Measurements from ENCODE around the gene TM9SF1. TPM values are rescaled to one million over a fixed set of nuclear protein-coding genes. Genes with fewer than 3 reads are reported as not detected.

TM9SF1 gene
- total and polyA plus RNA-seq, 2 of the 13 experiments (the other 11 are each of a cell fraction or from before 2014, with no cell fraction given), result 83.2 to 110 TPM

DNA sequence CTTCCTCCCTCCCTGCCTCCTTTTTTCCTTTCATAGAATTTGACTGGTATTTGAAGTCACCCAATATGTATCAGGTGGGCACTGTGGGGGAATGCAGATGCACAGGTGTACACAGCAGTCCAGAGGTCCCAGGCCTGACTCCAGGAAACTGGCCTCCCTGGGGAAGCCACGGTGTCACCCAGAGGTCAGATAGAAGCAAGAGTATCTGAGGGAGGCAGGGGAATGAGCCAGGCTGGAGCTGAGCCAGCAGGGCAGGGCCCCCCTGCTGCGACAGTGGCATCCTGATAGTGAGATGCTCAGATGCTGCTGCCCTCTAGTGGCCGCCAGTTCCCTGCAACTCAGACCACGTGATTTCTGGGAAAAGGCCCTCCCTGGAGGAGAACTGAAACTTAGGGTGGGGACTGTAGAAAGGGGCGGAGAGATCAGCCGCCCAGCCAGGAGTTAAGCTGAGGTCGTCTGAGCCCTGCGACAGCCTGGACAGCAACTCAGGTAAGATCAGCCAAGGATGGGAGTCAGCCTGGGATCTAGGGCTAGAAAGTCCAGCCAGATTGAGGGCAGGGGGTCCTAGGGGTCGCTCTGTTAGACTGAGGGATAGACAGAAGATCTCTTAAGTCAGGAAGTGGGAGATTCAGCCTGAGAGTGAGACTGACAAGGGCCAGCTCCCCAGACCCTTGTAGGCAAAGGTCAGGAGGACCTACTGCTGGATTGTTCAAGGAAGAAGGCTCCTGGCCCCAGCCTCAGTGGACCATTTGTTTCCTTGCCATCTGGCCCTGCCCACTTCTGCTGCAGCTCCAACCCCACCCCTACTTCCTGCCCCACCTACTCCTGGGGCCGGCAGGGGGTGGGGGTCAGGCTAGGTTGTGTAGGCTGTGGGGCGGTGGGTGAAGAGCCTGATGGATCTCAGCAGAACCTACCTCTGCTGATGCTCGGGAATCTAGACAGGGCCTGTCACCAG is 34.1 kb downstream of the TM9SF1 start, which contains the start of gene IRF9 (continued):
- TF ChIP-seq ASH2L (IDR thresholded peaks at IDR 0.05; ENCODE audit: insufficient read length, low read depth, low read length) (peak; percentile 92), HMGA1 (CRISPR knock-in tag; conservative IDR thresholded peaks at IDR 0.05) (no peak), U2AF1 (optimal IDR thresholded peaks at IDR 0.05; ENCODE audit: low read depth, low read length) (peak; percentile 100), ZNF121 (CRISPR knock-in tag; IDR thresholded peaks at IDR 0.05) (peak; percentile 85), NR2F1 (CRISPR knock-in tag; IDR thresholded peaks at IDR 0.05) (peak; percentile 75 to 93; a peak in 3 of 4 replicates), GFI1 (CRISPR knock-in tag; IDR thresholded peaks at IDR 0.05; ENCODE audit: borderline replicate concordance) (peak; percentile 95), DR1 (CRISPR knock-in tag; IDR thresholded peaks at IDR 0.05) (no peak; the same call in 1 of the 2 replicates), ZNF350 (CRISPR knock-in tag; IDR thresholded peaks at IDR 0.05; ENCODE audit: borderline replicate concordance, low read depth) (peak; percentile 100), SNAI1 (CRISPR knock-in tag; IDR thresholded peaks at IDR 0.05; ENCODE audit: borderline replicate concordance) (0 out of 2 replicates have a peak, but pooled peaks have one; percentile 50), HNRNPL (IDR thresholded peaks at IDR 0.05; ENCODE audit: low read depth, low read length) (peak; percentile 92), KDM3A (CRISPR knock-in tag; IDR thresholded peaks at IDR 0.05; ENCODE audit: low read depth) (peak; percentile 99), HNRNPUL1 (IDR thresholded peaks at IDR 0.05; ENCODE audit: low read depth, low read length) (no peak), SMYD3 (CRISPR knock-in tag; IDR thresholded peaks at IDR 0.05) (peak; percentile 80), ZBTB42 (CRISPR knock-in tag; IDR thresholded peaks at IDR 0.05) (0 out of 2 replicates have a peak, but pooled peaks have one; percentile 87), ZNF20 (CRISPR knock-in tag; IDR thresholded peaks at IDR 0.05) (no peak), ZNF558 (CRISPR knock-in tag; IDR thresholded peaks at IDR 0.05; ENCODE audit: borderline replicate concordance) (no peak), HMG20B (CRISPR knock-in tag; conservative IDR thresholded peaks at IDR 0.05) (peak; percentile 97), ZNF124 (CRISPR knock-in tag; IDR thresholded peaks at IDR 0.05) (peak; percentile 97)
- TF ChIP-seq, protein P1, sequence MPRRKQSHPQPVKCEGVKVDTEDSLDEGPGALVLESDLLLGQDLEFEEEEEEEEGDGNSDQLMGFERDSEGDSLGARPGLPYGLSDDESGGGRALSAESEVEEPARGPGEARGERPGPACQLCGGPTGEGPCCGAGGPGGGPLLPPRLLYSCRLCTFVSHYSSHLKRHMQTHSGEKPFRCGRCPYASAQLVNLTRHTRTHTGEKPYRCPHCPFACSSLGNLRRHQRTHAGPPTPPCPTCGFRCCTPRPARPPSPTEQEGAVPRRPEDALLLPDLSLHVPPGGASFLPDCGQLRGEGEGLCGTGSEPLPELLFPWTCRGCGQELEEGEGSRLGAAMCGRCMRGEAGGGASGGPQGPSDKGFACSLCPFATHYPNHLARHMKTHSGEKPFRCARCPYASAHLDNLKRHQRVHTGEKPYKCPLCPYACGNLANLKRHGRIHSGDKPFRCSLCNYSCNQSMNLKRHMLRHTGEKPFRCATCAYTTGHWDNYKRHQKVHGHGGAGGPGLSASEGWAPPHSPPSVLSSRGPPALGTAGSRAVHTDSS (CRISPR knock-in tag; conservative IDR thresholded peaks at IDR 0.05), result 0 out of 2 replicates have a peak, but pooled peaks have one; percentile 93
- TF ChIP-seq, protein P2, sequence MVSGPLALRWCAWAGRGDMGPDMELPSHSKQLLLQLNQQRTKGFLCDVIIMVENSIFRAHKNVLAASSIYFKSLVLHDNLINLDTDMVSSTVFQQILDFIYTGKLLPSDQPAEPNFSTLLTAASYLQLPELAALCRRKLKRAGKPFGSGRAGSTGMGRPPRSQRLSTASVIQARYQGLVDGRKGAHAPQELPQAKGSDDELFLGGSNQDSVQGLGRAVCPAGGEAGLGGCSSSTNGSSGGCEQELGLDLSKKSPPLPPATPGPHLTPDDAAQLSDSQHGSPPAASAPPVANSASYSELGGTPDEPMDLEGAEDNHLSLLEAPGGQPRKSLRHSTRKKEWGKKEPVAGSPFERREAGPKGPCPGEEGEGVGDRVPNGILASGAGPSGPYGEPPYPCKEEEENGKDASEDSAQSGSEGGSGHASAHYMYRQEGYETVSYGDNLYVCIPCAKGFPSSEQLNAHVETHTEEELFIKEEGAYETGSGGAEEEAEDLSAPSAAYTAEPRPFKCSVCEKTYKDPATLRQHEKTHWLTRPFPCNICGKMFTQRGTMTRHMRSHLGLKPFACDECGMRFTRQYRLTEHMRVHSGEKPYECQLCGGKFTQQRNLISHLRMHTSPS (CRISPR knock-in tag; IDR thresholded peaks at IDR 0.05; ENCODE audit: low read depth), result peak; percentile 94
- TF ChIP-seq, protein P3, sequence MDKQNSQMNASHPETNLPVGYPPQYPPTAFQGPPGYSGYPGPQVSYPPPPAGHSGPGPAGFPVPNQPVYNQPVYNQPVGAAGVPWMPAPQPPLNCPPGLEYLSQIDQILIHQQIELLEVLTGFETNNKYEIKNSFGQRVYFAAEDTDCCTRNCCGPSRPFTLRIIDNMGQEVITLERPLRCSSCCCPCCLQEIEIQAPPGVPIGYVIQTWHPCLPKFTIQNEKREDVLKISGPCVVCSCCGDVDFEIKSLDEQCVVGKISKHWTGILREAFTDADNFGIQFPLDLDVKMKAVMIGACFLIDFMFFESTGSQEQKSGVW (CRISPR knock-in tag; IDR thresholded peaks at IDR 0.05; ENCODE audit: borderline replicate concordance), result no peak
- TF ChIP-seq, protein P4, sequence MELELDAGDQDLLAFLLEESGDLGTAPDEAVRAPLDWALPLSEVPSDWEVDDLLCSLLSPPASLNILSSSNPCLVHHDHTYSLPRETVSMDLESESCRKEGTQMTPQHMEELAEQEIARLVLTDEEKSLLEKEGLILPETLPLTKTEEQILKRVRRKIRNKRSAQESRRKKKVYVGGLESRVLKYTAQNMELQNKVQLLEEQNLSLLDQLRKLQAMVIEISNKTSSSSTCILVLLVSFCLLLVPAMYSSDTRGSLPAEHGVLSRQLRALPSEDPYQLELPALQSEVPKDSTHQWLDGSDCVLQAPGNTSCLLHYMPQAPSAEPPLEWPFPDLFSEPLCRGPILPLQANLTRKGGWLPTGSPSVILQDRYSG (CRISPR knock-in tag; IDR thresholded peaks at IDR 0.05), result no peak
- TF ChIP-seq, protein P5, sequence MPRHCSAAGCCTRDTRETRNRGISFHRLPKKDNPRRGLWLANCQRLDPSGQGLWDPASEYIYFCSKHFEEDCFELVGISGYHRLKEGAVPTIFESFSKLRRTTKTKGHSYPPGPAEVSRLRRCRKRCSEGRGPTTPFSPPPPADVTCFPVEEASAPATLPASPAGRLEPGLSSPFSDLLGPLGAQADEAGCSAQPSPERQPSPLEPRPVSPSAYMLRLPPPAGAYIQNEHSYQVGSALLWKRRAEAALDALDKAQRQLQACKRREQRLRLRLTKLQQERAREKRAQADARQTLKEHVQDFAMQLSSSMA (CRISPR knock-in tag; IDR thresholded peaks at IDR 0.05), result peak; percentile 96
